PC-9 (cell line): ENCODE results near the gene TTC17. TPM values are rescaled to one million over a fixed set of nuclear protein-coding genes. Genes with fewer than 3 reads are reported as not detected.

Experiments
- BruUV-seq: library from RNA; stranded (reverse); fragments of 400-500 nt; replicated peaks from 2 replicates; lab custom pipeline; 2021; lab: Mats Ljungman, UMichigan
- CTCF ChIA-PET: fragments of 300-600 bp; sonication (Branson Sonifier 250); formaldehyde crosslinking; loops from one replicate; lab custom pipeline; 2022; ENCODE audit warnings: antibody characterized with exemption; lab: Charles Lee
- POLR2A ChIA-PET: fragments of 300-600 bp; sonication (Branson Sonifier 250); formaldehyde crosslinking; loops from one replicate; lab custom pipeline; 2022; ENCODE audit warnings: antibody characterized with exemption; ENCODE audit not compliant: unreplicated experiment; lab: Charles Lee
- DNase-seq, 2 experiments: peaks; one replicate each; pipeline versions ENCODE4 v3.0.0 to v3.0.0-alpha.2; 2015 to 2022; ENCODE audit warnings: mixed read lengths in 1 of 2
- H2AFZ ChIP-seq: fragments of 200-600 bp; sonication (generic); 2 replicates; pipeline ENCODE4 v1.8.1; 2017; ENCODE audit warnings: antibody characterized with exemption
- H3F3A ChIP-seq: fragments of 200-600 bp; sonication (generic); 2 replicates; pipeline ENCODE4 v1.8.1; 2017; ENCODE audit warnings: antibody characterized with exemption, mild to moderate bottlenecking, low read depth; ENCODE audit not compliant: insufficient read depth
- H3K27ac ChIP-seq: fragments of 200-600 bp; sonication (generic); 2 replicates; pipeline ENCODE4 v1.6.1; 2016; ENCODE audit warnings: mixed run types
- H3K27me3 ChIP-seq: fragments of 200-600 bp; sonication (generic); 2 replicates; pipeline ENCODE4 v1.6.1; 2016; ENCODE audit warnings: low read depth, mixed run types; ENCODE audit not compliant: insufficient read depth
- H3K36me3 ChIP-seq: fragments of 200-600 bp; sonication (generic); 2 replicates; pipeline ENCODE4 v1.6.1; 2016; ENCODE audit warnings: low read depth, mixed run types
- H3K4me1 ChIP-seq: fragments of 200-600 bp; sonication (generic); replicated peaks from 2 replicates; pipeline ENCODE4 v1.6.1; 2016; ENCODE audit warnings: mixed run types; ENCODE audit not compliant: insufficient read depth
- H3K4me2 ChIP-seq: fragments of 200-600 bp; sonication (generic); 2 replicates; pipeline ENCODE4 v1.6.1; 2017; ENCODE audit warnings: mixed run types
- H3K4me3 ChIP-seq: fragments of 200-600 bp; sonication (generic); 2 replicates; pipeline ENCODE4 v1.6.1; 2016; ENCODE audit warnings: mixed run types
- H3K79me2 ChIP-seq: fragments of 200-600 bp; sonication (generic); 2 replicates; pipeline ENCODE4 v1.6.1; 2017; ENCODE audit warnings: low read depth, mixed run types
- H3K9me2 ChIP-seq: fragments of 200-600 bp; sonication (generic); 2 replicates; pipeline ENCODE4 v1.8.1; 2017; ENCODE audit warnings: mild to moderate bottlenecking; ENCODE audit not compliant: insufficient read depth
- H3K9me3 ChIP-seq: fragments of 200-600 bp; sonication (generic); 2 replicates; pipeline ENCODE4 v1.8.1; 2016; ENCODE audit warnings: low read depth; ENCODE audit not compliant: insufficient read depth
- H4K20me1 ChIP-seq: fragments of 200-600 bp; sonication (generic); 2 replicates; pipeline ENCODE4 v1.8.1; 2017; ENCODE audit not compliant: insufficient read depth
- CTCF ChIP-seq: fragments of 200-600 bp; sonication (generic); conservative IDR thresholded peaks from 2 replicates; pipeline ENCODE4 v1.6.1; 2017; ENCODE audit warnings: mixed run types, antibody characterized with exemption, mild to moderate bottlenecking, moderate library complexity
- EZH2 ChIP-seq: fragments of 200-600 bp; sonication (generic); IDR thresholded peaks from 2 replicates; pipeline ENCODE4 v1.8.0; 2017; ENCODE audit warnings: antibody characterized with exemption, low read depth
- intact Hi-C: fragments of 100-400 bp; cut with micrococcal nuclease; formaldehyde crosslinking; loops from one replicate; pipeline ENCODE4 v1.10.0; 2022; ENCODE audit not compliant: unreplicated experiment
- total RNA-seq: library from RNA; stranded (reverse); gene quantifications from 2 replicates; pipeline ENCODE4 v1.2.3, GENCODE V29; 2021

The TTC17 gene
- total RNA-seq, 1 experiment from 2014 or later = 81.0 TPM

- H3K4me3 ChIP-seq = no peak overlapping the region
- peaks cover 6% of the 10 kb centered on the region; the same call in 1 of the 2 replicates for H3K4me1 ChIP-seq
- H3F3A ChIP-seq = peaks cover 6% of the 10 kb centered on the region; the same call in 1 of the 2 replicates
- intact Hi-C loops = loop anchor here (2.0 kb wide), 1 partner anchor 38 kb away; the partner anchor contains the start of gene TTC17
- H3K27ac ChIP-seq = peak overlapping the region; percentile 9; the same call in 1 of the 2 replicates
- H3K9me3 ChIP-seq = no peaks in the 10 kb centered on the region
- no peaks in the 10 kb centered on the region for H3K79me2 ChIP-seq
- no peak overlapping the region for H2AFZ ChIP-seq
- H3K9me2 ChIP-seq = no peaks in the 10 kb centered on the region
- no peaks in the 10 kb centered on the region for H4K20me1 ChIP-seq
- H3K36me3 ChIP-seq = peaks cover 52% of the 10 kb centered on the region
- TF ChIP-seq EZH2 (no peak), CTCF (no peak)
- peak in 1 of 2 experiments; percentile 71 for DNase-seq
- BruUV-seq = no TSS peak
- H3K4me2 ChIP-seq = no peak overlapping the region
- H3K27me3 ChIP-seq = no peaks in the 10 kb centered on the region
- ChIA-PET POLR2A (no interaction called here), CTCF (no interaction called here)
These were observed 37.9 kb downstream of the TTC17 start for GRCh38 chr11:43396617-43397016.

- H3K36me3 ChIP-seq = peaks cover 49% of the 10 kb centered on the region
- TF ChIP-seq EZH2 (no peak), CTCF (no peak)
These were observed 38.5 kb downstream of the TTC17 start for GRCh38 chr11:43397251-43397650.

GRCh38 chr11:43399983-43400630 is 41.4 kb downstream of the TTC17 start:
- peaks cover 57% of the 10 kb centered on the region for H3K36me3 ChIP-seq

More at GRCh38 chr11:43397251-43397650, 38.5 kb downstream of the TTC17 start:
- Histone ChIP-seq H2AFZ (no peak overlapping the region), H3K79me2 (no peaks in the 10 kb centered on the region), H3K4me1 (peaks cover 6% of the 10 kb centered on the region; the same call in 1 of the 2 replicates), H3F3A (peaks cover 6% of the 10 kb centered on the region; the same call in 1 of the 2 replicates), H3K27ac (no peak overlapping the region), H3K4me2 (no peak overlapping the region), H3K9me2 (no peaks in the 10 kb centered on the region), H3K4me3 (no peak overlapping the region), H3K9me3 (no peaks in the 10 kb centered on the region), H3K27me3 (no peaks in the 10 kb centered on the region), H4K20me1 (no peaks in the 10 kb centered on the region)
- DNase-seq = no peak
- POLR2A ChIA-PET = no interaction called here
- CTCF ChIA-PET = no interaction called here
- BruUV-seq = no TSS peak
- intact Hi-C loops = loop anchor here (2.0 kb wide), 1 partner anchor 38 kb away; the partner anchor contains the start of gene TTC17

More at GRCh38 chr11:43399983-43400630, 41.4 kb downstream of the TTC17 start:
- peaks cover 6% of the 10 kb centered on the region; the same call in 1 of the 2 replicates for H3K4me1 ChIP-seq
- no peak overlapping the region for H3K27ac ChIP-seq
- ChIA-PET POLR2A (interaction anchor here (0.7 kb wide), 1 partner anchor 11 kb away, joined by 4 read pairs; no protein-coding TSS in a partner anchor), CTCF (no interaction called here)
- DNase-seq = no peak
- H3K4me3 ChIP-seq = no peak overlapping the region
- no TSS peak for BruUV-seq
- intact Hi-C loops = no loop called here
- H3K9me3 ChIP-seq = no peaks in the 10 kb centered on the region
- no peaks in the 10 kb centered on the region for H3K9me2 ChIP-seq
- no peaks in the 10 kb centered on the region for H3K27me3 ChIP-seq
- H3F3A ChIP-seq = peaks cover 6% of the 10 kb centered on the region; the same call in 1 of the 2 replicates
- no peaks in the 10 kb centered on the region for H3K79me2 ChIP-seq
- H4K20me1 ChIP-seq = no peaks in the 10 kb centered on the region
- no peak overlapping the region for H2AFZ ChIP-seq
- no peak overlapping the region for H3K4me2 ChIP-seq
- no peak for TF ChIP-seq EZH2
- no peak for TF ChIP-seq CTCF
